MM.1S (cell line): Measurements from ENCODE around the gene SNX9.

Experiments used
- DNase-seq: peaks from one replicate; pipeline ENCODE4 v3.0.0-alpha.2; 2015
- H2AFZ ChIP-seq: fragments of 300-600 bp; sonication (generic); 2 replicates; pipeline ENCODE4 v1.6.0; 2016; ENCODE audit warnings: antibody characterized with exemption, low read length
- H3F3A ChIP-seq: fragments of 300-600 bp; sonication (generic); 2 replicates; pipeline ENCODE4 v1.6.1; 2016; ENCODE audit warnings: mild to moderate bottlenecking, antibody characterized with exemption, low read length, moderate library complexity, mixed read lengths; ENCODE audit not compliant: insufficient read depth
- H3K27ac ChIP-seq: fragments of 300-600 bp; sonication (generic); 2 replicates; pipeline ENCODE4 v1.5.1; 2016; ENCODE audit warnings: mild to moderate bottlenecking, low read length
- H3K27me3 ChIP-seq: fragments of 300-600 bp; sonication (generic); replicated peaks from 2 replicates; pipeline ENCODE4 v1.6.0; 2016; ENCODE audit warnings: low read length; ENCODE audit not compliant: insufficient read depth
- H3K36me3 ChIP-seq: fragments of 300-600 bp; sonication (generic); replicated peaks from 2 replicates; pipeline ENCODE4 v1.6.1; 2016; ENCODE audit warnings: mild to moderate bottlenecking, low read length, mixed read lengths; ENCODE audit not compliant: insufficient read depth
- H3K4me1 ChIP-seq: fragments of 300-600 bp; sonication (generic); 2 replicates; pipeline ENCODE4 v1.6.1; 2016; ENCODE audit warnings: low read length, mixed read lengths
- H3K4me2 ChIP-seq: fragments of 300-600 bp; sonication (generic); 2 replicates; pipeline ENCODE4 v1.6.0; 2016; ENCODE audit warnings: low read depth, low read length
- H3K4me3 ChIP-seq: fragments of 300-600 bp; sonication (generic); 2 replicates; pipeline ENCODE4 v1.5.1; 2016; ENCODE audit warnings: low read length, mixed read lengths
- H3K79me2 ChIP-seq: fragments of 300-600 bp; sonication (generic); 2 replicates; pipeline ENCODE4 v1.6.1; 2016; ENCODE audit warnings: mixed run types, low read length, mixed read lengths
- H3K9ac ChIP-seq: fragments of 300-600 bp; sonication (generic); 2 replicates; pipeline ENCODE4 v1.6.1; 2016; ENCODE audit warnings: low read length, mixed read lengths
- H3K9me2 ChIP-seq: fragments of 300-600 bp; sonication (generic); replicated peaks from 2 replicates; pipeline ENCODE4 v1.6.1; 2016; ENCODE audit warnings: mild to moderate bottlenecking, low read length, mixed read lengths; ENCODE audit not compliant: insufficient read depth
- H3K9me3 ChIP-seq: fragments of 300-600 bp; sonication (generic); replicated peaks from 2 replicates; pipeline ENCODE4 v1.6.1; 2016; ENCODE audit warnings: mild to moderate bottlenecking, low read length, mixed read lengths; ENCODE audit not compliant: insufficient read depth
- H4K20me1 ChIP-seq: fragments of 300-600 bp; sonication (generic); 2 replicates; pipeline ENCODE4 v1.6.1; 2016; ENCODE audit warnings: mild to moderate bottlenecking, low read length, moderate library complexity, mixed read lengths; ENCODE audit not compliant: insufficient read depth
- CTCF ChIP-seq: fragments of 300-600 bp; sonication (generic); IDR thresholded peaks from 2 replicates; pipeline ENCODE4 v1.5.1; 2016; ENCODE audit warnings: antibody characterized with exemption, low read length, mixed read lengths
- EZH2 ChIP-seq: fragments of 300-600 bp; sonication (generic); optimal IDR thresholded peaks from 2 replicates; pipeline ENCODE3; 2017; ENCODE audit warnings: low read depth, mild to moderate bottlenecking, antibody characterized with exemption, low read length, mixed read lengths
- EZH2phosphoT487 ChIP-seq: fragments of 300-600 bp; sonication (generic); IDR thresholded peaks from 2 replicates; pipeline ENCODE4 v1.6.1; 2018; ENCODE audit warnings: antibody characterized with exemption, low read length

SNX9 gene

GRCh38 chr6:157850030-157850429, 27.0 kb downstream of the SNX9 start:
- Histone ChIP-seq H3K79me2 (no peaks in the 10 kb centered on the region), H3K36me3 (no peaks in the 10 kb centered on the region), H3K9me3 (no peaks in the 10 kb centered on the region), H4K20me1 (no peaks in the 10 kb centered on the region), H3K9ac (no peak overlapping the region), H3F3A (no peaks in the 10 kb centered on the region), H3K4me1 (no peaks in the 10 kb centered on the region), H3K9me2 (no peaks in the 10 kb centered on the region), H3K27ac (no peak overlapping the region), H3K4me2 (no peak overlapping the region), H3K27me3 (no peaks in the 10 kb centered on the region), H2AFZ (no peak overlapping the region), H3K4me3 (no peak overlapping the region)
- no peak for DNase-seq
- TF ChIP-seq EZH2phosphoT487 (no peak), EZH2 (no peak), CTCF (no peak)

- no peak overlapping the region for H3K4me2 ChIP-seq
Measured at GRCh38 chr6:157853018-157853805, 30.2 kb downstream of the SNX9 start.

GRCh38 chr6:157853902-157854502, 31.0 kb downstream of the SNX9 start:
- Histone ChIP-seq H4K20me1 (no peaks in the 10 kb centered on the region), H3K4me1 (no peaks in the 10 kb centered on the region), H3K27me3 (no peaks in the 10 kb centered on the region), H2AFZ (no peak overlapping the region), H3K9me3 (no peaks in the 10 kb centered on the region), H3K36me3 (no peaks in the 10 kb centered on the region), H3K9ac (no peak overlapping the region), H3F3A (no peaks in the 10 kb centered on the region), H3K27ac (no peak overlapping the region), H3K4me3 (no peak overlapping the region), H3K9me2 (no peaks in the 10 kb centered on the region), H3K79me2 (no peaks in the 10 kb centered on the region), H3K4me2 (no peak overlapping the region)
- no peak for DNase-seq
- TF ChIP-seq CTCF = no peak
- no peak for TF ChIP-seq EZH2
- no peak for TF ChIP-seq EZH2phosphoT487

More at GRCh38 chr6:157853018-157853805, 30.2 kb downstream of the SNX9 start:
- Histone ChIP-seq H3F3A (no peaks in the 10 kb centered on the region), H2AFZ (no peak overlapping the region), H3K9me2 (no peaks in the 10 kb centered on the region), H3K79me2 (no peaks in the 10 kb centered on the region), H3K4me3 (no peak overlapping the region), H3K27ac (no peak overlapping the region), H3K4me1 (no peaks in the 10 kb centered on the region), H3K9me3 (no peaks in the 10 kb centered on the region), H4K20me1 (no peaks in the 10 kb centered on the region), H3K36me3 (no peaks in the 10 kb centered on the region), H3K9ac (no peak overlapping the region), H3K27me3 (no peaks in the 10 kb centered on the region)
- no peak for TF ChIP-seq EZH2phosphoT487
- no peak for TF ChIP-seq EZH2
- TF ChIP-seq CTCF = no peak
- no peak for DNase-seq
